ENCODE results near the gene LTBR. TPM values are rescaled to one million over a fixed set of nuclear protein-coding genes. Genes with fewer than 3 reads are reported as not detected.

LTBR gene
- total and polyA plus RNA-seq, 2 donors (not counting 1 experiment from before 2014, with no cell fraction given) = 1.1 TPM; not detected in 1

DNA sequence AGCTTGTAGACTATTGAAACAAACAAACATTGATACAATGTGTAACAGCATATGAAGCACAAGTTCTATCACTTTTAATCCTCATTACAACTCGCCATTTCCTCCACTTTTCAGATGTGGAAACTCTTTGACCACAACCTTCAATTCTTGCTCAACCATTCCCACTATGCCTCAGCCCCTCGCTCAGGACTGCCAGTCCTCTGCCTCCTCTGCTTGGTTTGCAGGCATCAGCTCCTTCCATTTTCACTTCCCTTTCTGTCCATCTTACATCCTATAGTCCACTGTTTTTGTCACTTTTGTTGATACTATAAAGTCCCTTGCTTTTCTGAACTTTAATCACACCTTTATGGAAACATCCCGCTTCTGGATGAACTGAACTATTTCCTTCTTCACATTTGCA is 32.6 kb downstream of the LTBR start:
- no peak for TF ChIP-seq EZH2 (IDR thresholded peaks at IDR 0.05; ENCODE audit: borderline replicate concordance, insufficient read depth, low read depth, low read length, poor library complexity, severe bottlenecking)
- TF ChIP-seq, protein P1, sequence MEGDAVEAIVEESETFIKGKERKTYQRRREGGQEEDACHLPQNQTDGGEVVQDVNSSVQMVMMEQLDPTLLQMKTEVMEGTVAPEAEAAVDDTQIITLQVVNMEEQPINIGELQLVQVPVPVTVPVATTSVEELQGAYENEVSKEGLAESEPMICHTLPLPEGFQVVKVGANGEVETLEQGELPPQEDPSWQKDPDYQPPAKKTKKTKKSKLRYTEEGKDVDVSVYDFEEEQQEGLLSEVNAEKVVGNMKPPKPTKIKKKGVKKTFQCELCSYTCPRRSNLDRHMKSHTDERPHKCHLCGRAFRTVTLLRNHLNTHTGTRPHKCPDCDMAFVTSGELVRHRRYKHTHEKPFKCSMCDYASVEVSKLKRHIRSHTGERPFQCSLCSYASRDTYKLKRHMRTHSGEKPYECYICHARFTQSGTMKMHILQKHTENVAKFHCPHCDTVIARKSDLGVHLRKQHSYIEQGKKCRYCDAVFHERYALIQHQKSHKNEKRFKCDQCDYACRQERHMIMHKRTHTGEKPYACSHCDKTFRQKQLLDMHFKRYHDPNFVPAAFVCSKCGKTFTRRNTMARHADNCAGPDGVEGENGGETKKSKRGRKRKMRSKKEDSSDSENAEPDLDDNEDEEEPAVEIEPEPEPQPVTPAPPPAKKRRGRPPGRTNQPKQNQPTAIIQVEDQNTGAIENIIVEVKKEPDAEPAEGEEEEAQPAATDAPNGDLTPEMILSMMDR (IDR thresholded peaks at IDR 0.05) = no peak
- H3K4me2 ChIP-seq (replicated peaks; ENCODE audit: low read depth, low read length, poor library complexity, severe bottlenecking) = no peak overlapping the region
- no peak overlapping the region for H3K4me3 Mint-ChIP-seq
- H3K27ac ChIP-seq (ENCODE audit: low read length in 2 of 2) = no peak overlapping the region
- no peaks in the 10 kb centered on the region for H3K9me3 Mint-ChIP-seq (ENCODE audit: insufficient read depth)
- no peaks in the 10 kb centered on the region for H3K79me2 ChIP-seq (ENCODE audit: control insufficient read depth, insufficient read depth, low read length)
- H2AFZ ChIP-seq (ENCODE audit: insufficient read depth, low read depth, low read length, poor library complexity, severe bottlenecking) = no peak overlapping the region
- intact Hi-C loops (cut with micrococcal nuclease) = no loop called here
- no peak for DNase-seq
- H3K36me3 ChIP-seq (replicated peaks in 1 of 2; ENCODE audit: control extremely low read depth in 1 of 2, control insufficient read depth in 1 of 2, extremely low read depth in 1 of 2, insufficient read depth in 2 of 2, low read length in 1 of 2) = no peaks in the 10 kb centered on the region
- peaks cover 33% of the 10 kb centered on the region for H3K27me3 Mint-ChIP-seq
- H3K4me3 ChIP-seq (ENCODE audit: control extremely low read depth in 1 of 5, extremely low read depth in 1 of 5, insufficient read depth in 1 of 5, low read depth in 2 of 5, low read length in 4 of 5) = no peak overlapping the region
- CTCF ChIA-PET = interaction anchor here (1.6 kb wide), 1 partner anchor 123 kb away, joined by 4 read pairs; no protein-coding TSS in a partner anchor
- H3K4me1 ChIP-seq (ENCODE audit: control insufficient read depth in 2 of 2, insufficient read depth in 2 of 2, low read length in 2 of 2) = peaks cover 0 to 4% of the 10 kb centered on the region in 2 donors
- H3K9me3 ChIP-seq (ENCODE audit: control extremely low read depth in 1 of 3, control insufficient read depth in 2 of 3, insufficient read depth in 1 of 3, low read length in 2 of 3) = no peaks in the 10 kb centered on the region
- H3K27me3 ChIP-seq (replicated peaks in 1 of 4; ENCODE audit: control extremely low read depth in 1 of 4, control insufficient read depth in 3 of 4, insufficient read depth in 4 of 4, low read length in 3 of 4) = peaks cover 0 to 3% (median 0%) of the 10 kb centered on the region in 4 experiments
- peaks cover 8% of the 10 kb centered on the region for H3K4me1 Mint-ChIP-seq
- no peak for ATAC-seq (ENCODE audit: low read depth)
- 38% methylated on average over 3 of the region's 3 CpGs for WGBS (ENCODE audit: insufficient coverage)
- no peak overlapping the region for H3K27ac Mint-ChIP-seq
- POLR2A ChIA-PET = no interaction called here
- H3K9ac ChIP-seq (ENCODE audit: low read length) = no peak overlapping the region
- no peaks in the 10 kb centered on the region for H4K20me1 ChIP-seq (ENCODE audit: control insufficient read depth, insufficient read depth, low read length, poor library complexity, severe bottlenecking)

DNA sequence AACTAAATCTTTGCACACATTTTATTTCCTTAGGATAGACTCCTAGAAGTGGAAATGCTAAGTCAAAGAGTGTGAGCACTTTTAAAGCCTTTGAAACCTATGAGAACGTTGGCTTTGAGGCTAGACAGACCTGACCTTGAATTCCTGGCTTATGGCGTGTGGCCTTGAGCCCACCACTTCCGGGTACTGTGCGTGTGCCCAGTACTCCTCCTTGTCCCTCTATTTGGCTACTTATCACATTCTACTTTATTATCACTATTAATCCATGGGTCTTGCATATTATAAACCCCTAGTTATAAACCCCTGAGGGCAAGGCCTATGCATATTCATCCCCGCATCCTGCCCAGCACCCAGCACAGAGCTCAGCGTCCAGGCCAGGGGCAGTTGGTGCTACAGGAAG is 34.8 kb downstream of the LTBR start:
- peaks cover 34% of the 10 kb centered on the region for H3K27me3 Mint-ChIP-seq
- ChIA-PET CTCF (interaction anchor here (2.4 kb wide), 1 partner anchor 47 kb away, joined by 13 read pairs; no protein-coding TSS in a partner anchor), POLR2A (no interaction called here)
- peaks cover 0 to 3% (median 0%) of the 10 kb centered on the region in 4 experiments for H3K27me3 ChIP-seq (replicated peaks in 1 of 4; ENCODE audit: control extremely low read depth in 1 of 4, control insufficient read depth in 3 of 4, insufficient read depth in 4 of 4, low read length in 3 of 4)
- no peak overlapping the region for H3K27ac Mint-ChIP-seq
- H3K79me2 ChIP-seq (ENCODE audit: control insufficient read depth, insufficient read depth, low read length) = no peaks in the 10 kb centered on the region
- no peaks in the 10 kb centered on the region for H4K20me1 ChIP-seq (ENCODE audit: control insufficient read depth, insufficient read depth, low read length, poor library complexity, severe bottlenecking)
- no peak overlapping the region for H2AFZ ChIP-seq (ENCODE audit: insufficient read depth, low read depth, low read length, poor library complexity, severe bottlenecking)
- no peak overlapping the region for H3K27ac ChIP-seq (ENCODE audit: low read length in 2 of 2)
- H3K4me1 ChIP-seq (ENCODE audit: control insufficient read depth in 2 of 2, insufficient read depth in 2 of 2, low read length in 2 of 2) = peaks cover 5 to 6% of the 10 kb centered on the region in 2 donors
- no peaks in the 10 kb centered on the region for H3K36me3 ChIP-seq (replicated peaks in 1 of 2; ENCODE audit: control extremely low read depth in 1 of 2, control insufficient read depth in 1 of 2, extremely low read depth in 1 of 2, insufficient read depth in 2 of 2, low read length in 1 of 2)
- intact Hi-C loops (cut with micrococcal nuclease) = no loop called here
- no peak overlapping the region for H3K9ac ChIP-seq (ENCODE audit: low read length)
- DNase-seq = no peak
- ATAC-seq (ENCODE audit: low read depth) = no peak
- 86% methylated on average over 6 of the region's 6 CpGs for WGBS (ENCODE audit: insufficient coverage)
- no peaks in the 10 kb centered on the region for H3K9me3 ChIP-seq (ENCODE audit: control extremely low read depth in 1 of 3, control insufficient read depth in 2 of 3, insufficient read depth in 1 of 3, low read length in 2 of 3)
- no peak for TF ChIP-seq EZH2 (IDR thresholded peaks at IDR 0.05; ENCODE audit: borderline replicate concordance, insufficient read depth, low read depth, low read length, poor library complexity, severe bottlenecking)
- TF ChIP-seq, protein P1 (IDR thresholded peaks at IDR 0.05) = no peak
- H3K4me1 Mint-ChIP-seq = peaks cover 14% of the 10 kb centered on the region
- H3K4me3 ChIP-seq (ENCODE audit: control extremely low read depth in 1 of 5, extremely low read depth in 1 of 5, insufficient read depth in 1 of 5, low read depth in 2 of 5, low read length in 4 of 5) = no peak overlapping the region
- no peaks in the 10 kb centered on the region for H3K9me3 Mint-ChIP-seq (ENCODE audit: insufficient read depth)
- no peak overlapping the region for H3K4me2 ChIP-seq (replicated peaks; ENCODE audit: low read depth, low read length, poor library complexity, severe bottlenecking)
- H3K4me3 Mint-ChIP-seq = no peak overlapping the region
